K562 (cell line): ENCODE results near the gene NTRK3.

Source experiments
- TF ChIP-seq, protein P1 (sequence below): IDR thresholded peaks from 2 replicates; pipeline ENCODE4 v1.6.1; 2011; ENCODE audit not compliant: insufficient read length; ENCODE audit errors: extremely low read depth
- TF ChIP-seq, protein P2 (sequence below), 3 experiments: IDR thresholded peaks in 2 of 3; conservative IDR thresholded peaks in 1 of 3; 2 replicates each; pipeline ENCODE4 v1.5.1; 2011 to 2012; ENCODE audit warnings: low read length in 3 of 3, mild to moderate bottlenecking in 3 of 3, control low read depth in 2 of 3, improper control_type of control experiment in 1 of 3, inconsistent platforms in 1 of 3, low read depth in 1 of 3, mixed read lengths in 1 of 3, moderate library complexity in 1 of 3; ENCODE audit not compliant: insufficient read depth in 2 of 3

DNA sequence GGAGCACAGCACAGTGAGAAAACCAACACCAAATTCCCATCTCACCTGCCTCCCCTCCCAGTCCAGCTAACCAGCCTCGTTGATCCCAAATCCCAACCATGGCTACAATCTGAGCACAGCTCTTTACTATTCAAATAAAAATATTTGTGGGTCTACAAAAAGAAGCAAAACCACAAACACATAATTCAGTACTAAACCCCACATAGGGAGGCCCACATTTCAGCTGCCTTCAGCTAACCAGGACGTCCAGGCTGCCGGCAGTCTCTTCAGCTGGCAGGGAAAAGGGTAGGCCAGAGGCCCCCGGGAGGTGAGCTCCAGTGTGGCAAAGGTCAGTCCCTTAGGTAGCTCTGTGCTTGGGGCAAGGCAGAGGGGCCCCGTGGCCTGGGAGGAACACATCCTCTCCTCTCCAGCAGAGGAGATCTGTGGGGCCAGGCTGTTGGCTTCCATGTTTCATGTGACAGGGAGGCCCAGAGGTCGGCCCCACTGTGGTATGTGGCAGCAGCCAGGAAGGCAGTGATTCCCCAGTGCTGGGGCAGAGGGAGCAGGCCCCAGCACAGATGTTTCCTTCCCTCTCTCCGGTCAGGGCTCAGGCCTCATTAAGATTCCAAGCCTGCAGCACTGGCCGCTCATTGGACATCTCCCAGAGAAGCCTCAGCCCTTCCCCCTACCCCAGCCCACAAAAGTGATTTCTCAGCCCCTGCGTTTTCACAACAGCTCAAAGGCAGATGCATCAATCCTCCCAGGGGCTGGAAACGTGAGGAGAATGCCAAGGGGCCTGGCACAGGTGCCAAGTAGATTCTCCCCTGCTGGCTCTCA is 381.4 kb downstream of the NTRK3 start:
- TF ChIP-seq, protein P1, sequence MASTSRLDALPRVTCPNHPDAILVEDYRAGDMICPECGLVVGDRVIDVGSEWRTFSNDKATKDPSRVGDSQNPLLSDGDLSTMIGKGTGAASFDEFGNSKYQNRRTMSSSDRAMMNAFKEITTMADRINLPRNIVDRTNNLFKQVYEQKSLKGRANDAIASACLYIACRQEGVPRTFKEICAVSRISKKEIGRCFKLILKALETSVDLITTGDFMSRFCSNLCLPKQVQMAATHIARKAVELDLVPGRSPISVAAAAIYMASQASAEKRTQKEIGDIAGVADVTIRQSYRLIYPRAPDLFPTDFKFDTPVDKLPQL: no peak
- TF ChIP-seq, protein P2, sequence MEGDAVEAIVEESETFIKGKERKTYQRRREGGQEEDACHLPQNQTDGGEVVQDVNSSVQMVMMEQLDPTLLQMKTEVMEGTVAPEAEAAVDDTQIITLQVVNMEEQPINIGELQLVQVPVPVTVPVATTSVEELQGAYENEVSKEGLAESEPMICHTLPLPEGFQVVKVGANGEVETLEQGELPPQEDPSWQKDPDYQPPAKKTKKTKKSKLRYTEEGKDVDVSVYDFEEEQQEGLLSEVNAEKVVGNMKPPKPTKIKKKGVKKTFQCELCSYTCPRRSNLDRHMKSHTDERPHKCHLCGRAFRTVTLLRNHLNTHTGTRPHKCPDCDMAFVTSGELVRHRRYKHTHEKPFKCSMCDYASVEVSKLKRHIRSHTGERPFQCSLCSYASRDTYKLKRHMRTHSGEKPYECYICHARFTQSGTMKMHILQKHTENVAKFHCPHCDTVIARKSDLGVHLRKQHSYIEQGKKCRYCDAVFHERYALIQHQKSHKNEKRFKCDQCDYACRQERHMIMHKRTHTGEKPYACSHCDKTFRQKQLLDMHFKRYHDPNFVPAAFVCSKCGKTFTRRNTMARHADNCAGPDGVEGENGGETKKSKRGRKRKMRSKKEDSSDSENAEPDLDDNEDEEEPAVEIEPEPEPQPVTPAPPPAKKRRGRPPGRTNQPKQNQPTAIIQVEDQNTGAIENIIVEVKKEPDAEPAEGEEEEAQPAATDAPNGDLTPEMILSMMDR (IDR thresholded peaks at IDR 0.05 in 2 of 3, conservative IDR thresholded peaks at IDR 0.05 in 1 of 3; ENCODE audit: insufficient read depth in 2 of 3, low read depth in 1 of 3, low read length in 3 of 3): no peak
